ENCODE data around the gene ESR1. TPM values are rescaled to one million over a fixed set of nuclear protein-coding genes. Genes with fewer than 3 reads are reported as not detected.
"Not testable (repeated sequence)": the region's sequence is repeated elsewhere in the genome, so short reads cannot be mapped to it uniquely, and the experiment has no call there.

The ESR1 gene
- total RNA-seq, 2 donors from 2014 or later: 4.9 TPM

DNA sequence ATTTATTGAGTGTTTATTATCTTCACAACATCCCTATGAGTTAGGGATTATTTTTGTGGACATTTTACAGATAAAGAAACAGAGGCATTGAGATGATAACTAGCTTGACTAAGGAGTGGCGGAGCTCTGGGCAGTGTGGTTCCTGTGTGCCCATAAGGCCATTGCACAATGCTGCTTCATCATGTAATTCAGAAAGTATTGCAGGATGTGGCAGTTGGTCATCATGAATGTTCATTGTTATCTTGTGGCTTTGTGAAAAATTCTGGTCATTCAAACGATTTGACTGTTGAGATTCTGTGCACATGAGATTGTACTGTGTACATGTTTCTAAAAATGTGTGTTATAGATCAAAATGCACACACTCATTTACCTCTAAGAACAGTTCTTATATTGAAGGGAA is 150.8 kb downstream of the ESR1 start:
- TF ChIP-seq, protein P1, sequence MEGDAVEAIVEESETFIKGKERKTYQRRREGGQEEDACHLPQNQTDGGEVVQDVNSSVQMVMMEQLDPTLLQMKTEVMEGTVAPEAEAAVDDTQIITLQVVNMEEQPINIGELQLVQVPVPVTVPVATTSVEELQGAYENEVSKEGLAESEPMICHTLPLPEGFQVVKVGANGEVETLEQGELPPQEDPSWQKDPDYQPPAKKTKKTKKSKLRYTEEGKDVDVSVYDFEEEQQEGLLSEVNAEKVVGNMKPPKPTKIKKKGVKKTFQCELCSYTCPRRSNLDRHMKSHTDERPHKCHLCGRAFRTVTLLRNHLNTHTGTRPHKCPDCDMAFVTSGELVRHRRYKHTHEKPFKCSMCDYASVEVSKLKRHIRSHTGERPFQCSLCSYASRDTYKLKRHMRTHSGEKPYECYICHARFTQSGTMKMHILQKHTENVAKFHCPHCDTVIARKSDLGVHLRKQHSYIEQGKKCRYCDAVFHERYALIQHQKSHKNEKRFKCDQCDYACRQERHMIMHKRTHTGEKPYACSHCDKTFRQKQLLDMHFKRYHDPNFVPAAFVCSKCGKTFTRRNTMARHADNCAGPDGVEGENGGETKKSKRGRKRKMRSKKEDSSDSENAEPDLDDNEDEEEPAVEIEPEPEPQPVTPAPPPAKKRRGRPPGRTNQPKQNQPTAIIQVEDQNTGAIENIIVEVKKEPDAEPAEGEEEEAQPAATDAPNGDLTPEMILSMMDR (IDR thresholded peaks at IDR 0.05): no peak
- no peak for ATAC-seq (ENCODE audit: insufficient number of reproducible peaks, low FRiP score, low read depth)
- no peak for DNase-seq (ENCODE audit: low spot score)
- Histone ChIP-seq H3K27me3 (replicated peaks; ENCODE audit: insufficient read depth) (no peaks in the 10 kb centered on the region), H3K36me3 (no peaks in the 10 kb centered on the region), H3K4me1 (ENCODE audit: control insufficient read depth in 1 of 2, low read depth in 2 of 2) (no peaks in the 10 kb centered on the region), H3K4me3 (no peak overlapping the region), H3K27ac (no peak overlapping the region), H3K9me3 (no peaks in the 10 kb centered on the region)

DNA sequence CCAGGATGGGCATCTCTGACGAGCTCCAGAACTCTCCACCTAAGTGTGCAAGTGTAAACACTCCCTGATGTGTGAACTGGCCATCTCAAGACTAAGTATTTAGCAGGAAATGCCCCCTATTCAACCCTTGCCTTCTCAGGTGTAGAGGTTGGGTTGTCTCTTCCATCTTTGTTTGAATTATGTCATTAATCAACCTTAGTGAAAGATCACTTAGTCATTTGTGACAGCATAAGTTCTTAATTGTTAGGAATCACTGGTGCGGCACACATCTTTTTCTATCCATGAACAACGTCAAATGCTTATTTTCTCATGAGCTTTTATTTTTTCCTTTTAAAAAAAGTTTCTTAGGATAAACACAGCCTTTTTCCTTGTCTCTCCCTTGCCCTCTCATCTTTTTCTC is 151.6 kb downstream of the ESR1 start:
- DNase-seq (ENCODE audit: low spot score) (no peak), ATAC-seq (ENCODE audit: insufficient number of reproducible peaks, low FRiP score, low read depth) (no peak)
- H3K36me3 ChIP-seq: no peaks in the 10 kb centered on the region
- H3K27ac ChIP-seq: no peak overlapping the region
- H3K4me1 ChIP-seq (ENCODE audit: control insufficient read depth in 1 of 2, low read depth in 2 of 2): no peaks in the 10 kb centered on the region
- TF ChIP-seq, protein P1 (IDR thresholded peaks at IDR 0.05): no peak
- H3K4me3 ChIP-seq: no peak overlapping the region
- H3K9me3 ChIP-seq: no peaks in the 10 kb centered on the region
- H3K27me3 ChIP-seq (replicated peaks; ENCODE audit: insufficient read depth): no peaks in the 10 kb centered on the region

DNA sequence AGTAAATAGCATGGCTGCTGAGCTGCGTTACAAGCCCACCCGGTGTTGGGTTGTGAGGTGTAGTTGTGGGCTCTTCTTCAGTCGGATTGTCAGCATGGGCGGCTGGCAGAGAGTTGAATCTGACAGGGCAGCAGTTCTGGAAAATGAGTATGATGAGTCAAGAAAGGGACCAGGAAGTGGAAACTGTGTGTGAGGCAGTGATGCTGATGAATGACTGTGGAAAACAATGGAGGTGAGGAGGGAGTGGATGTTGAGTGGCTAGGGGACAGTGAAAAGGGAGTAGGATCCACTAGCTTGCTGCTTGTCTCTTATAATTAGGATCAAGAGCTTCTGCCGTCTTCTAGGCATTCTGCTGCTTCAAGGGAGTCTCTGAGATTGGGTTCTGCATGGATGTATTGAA is 154.3 kb downstream of the ESR1 start:
- TF ChIP-seq, protein P1 (IDR thresholded peaks at IDR 0.05): no peak
- H3K4me3 ChIP-seq: no peak overlapping the region
- DNase-seq (ENCODE audit: low spot score): no peak
- H3K27me3 ChIP-seq (replicated peaks; ENCODE audit: insufficient read depth): no peaks in the 10 kb centered on the region
- ATAC-seq (ENCODE audit: insufficient number of reproducible peaks, low FRiP score, low read depth): no peak
- no peaks in the 10 kb centered on the region for H3K36me3 ChIP-seq
- no peaks in the 10 kb centered on the region for H3K4me1 ChIP-seq (ENCODE audit: control insufficient read depth in 1 of 2, low read depth in 2 of 2)
- no peak overlapping the region for H3K27ac ChIP-seq
- no peaks in the 10 kb centered on the region for H3K9me3 ChIP-seq

DNA sequence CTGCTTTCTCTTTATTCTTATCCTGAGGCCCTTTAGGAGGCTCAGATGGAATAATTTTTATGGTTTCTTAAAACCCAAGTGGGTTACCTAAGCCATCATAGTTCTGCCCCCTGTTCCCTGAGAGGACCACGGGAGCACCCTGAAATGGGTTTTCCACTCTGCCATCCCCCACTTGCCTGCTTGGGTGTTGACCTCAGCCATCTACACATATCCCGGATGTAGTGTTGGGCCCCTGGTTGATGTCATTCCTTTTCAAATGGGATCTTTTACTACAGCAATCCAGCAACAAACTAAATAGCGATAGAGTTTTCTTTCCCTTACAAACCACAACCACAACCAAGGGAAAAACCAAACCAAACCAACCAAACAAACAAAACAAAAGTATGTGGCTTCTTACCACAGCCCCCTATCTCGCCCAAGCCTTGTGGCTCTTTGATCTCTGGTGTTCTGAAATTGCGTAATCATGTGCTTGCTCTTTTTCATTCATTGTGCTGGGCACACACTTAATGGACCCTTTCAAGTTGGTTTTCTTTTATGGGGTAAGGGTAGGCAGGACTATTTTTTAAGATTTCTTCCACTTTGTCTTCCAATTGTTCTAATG is 154.9 kb downstream of the ESR1 start:
- H3K27ac ChIP-seq: no peak overlapping the region
- DNase-seq (ENCODE audit: low spot score) (no peak), ATAC-seq (ENCODE audit: insufficient number of reproducible peaks, low FRiP score, low read depth) (no peak)
- H3K27me3 ChIP-seq (replicated peaks; ENCODE audit: insufficient read depth): no peaks in the 10 kb centered on the region
- H3K36me3 ChIP-seq: no peaks in the 10 kb centered on the region
- H3K4me1 ChIP-seq (ENCODE audit: control insufficient read depth in 1 of 2, low read depth in 2 of 2): no peaks in the 10 kb centered on the region
- H3K4me3 ChIP-seq: no peak overlapping the region
- no peaks in the 10 kb centered on the region for H3K9me3 ChIP-seq
- TF ChIP-seq, protein P1 (IDR thresholded peaks at IDR 0.05): no peak

DNA sequence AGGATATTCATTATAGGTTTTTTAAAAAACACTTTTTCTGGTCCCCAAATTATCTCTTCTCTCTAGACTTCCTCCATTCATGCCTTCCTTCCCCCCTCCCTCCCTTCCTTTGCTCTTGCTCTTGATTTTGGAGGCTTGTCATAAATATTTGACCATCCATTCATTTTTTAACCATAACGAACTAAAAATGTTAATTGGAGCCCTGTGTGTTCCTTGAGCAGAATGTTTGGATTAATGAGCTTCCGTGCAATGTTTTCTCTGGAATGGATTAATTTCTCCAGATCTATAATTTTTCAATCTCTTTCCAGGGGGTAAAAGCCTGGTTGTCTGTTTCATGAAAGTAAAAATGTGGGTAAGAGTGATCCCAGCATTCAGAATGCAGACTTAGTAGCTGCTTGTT is 155.5 kb downstream of the ESR1 start:
- ATAC-seq (ENCODE audit: insufficient number of reproducible peaks, low FRiP score, low read depth) (no peak), DNase-seq (ENCODE audit: low spot score) (no peak)
- TF ChIP-seq, protein P1 (IDR thresholded peaks at IDR 0.05): no peak
- H3K4me1 ChIP-seq (ENCODE audit: control insufficient read depth in 1 of 2, low read depth in 2 of 2): no peaks in the 10 kb centered on the region
- H3K27ac ChIP-seq: no peak overlapping the region
- H3K27me3 ChIP-seq (replicated peaks; ENCODE audit: insufficient read depth): no peaks in the 10 kb centered on the region
- no peaks in the 10 kb centered on the region for H3K36me3 ChIP-seq
- H3K4me3 ChIP-seq: no peak overlapping the region
- H3K9me3 ChIP-seq: no peaks in the 10 kb centered on the region

DNA sequence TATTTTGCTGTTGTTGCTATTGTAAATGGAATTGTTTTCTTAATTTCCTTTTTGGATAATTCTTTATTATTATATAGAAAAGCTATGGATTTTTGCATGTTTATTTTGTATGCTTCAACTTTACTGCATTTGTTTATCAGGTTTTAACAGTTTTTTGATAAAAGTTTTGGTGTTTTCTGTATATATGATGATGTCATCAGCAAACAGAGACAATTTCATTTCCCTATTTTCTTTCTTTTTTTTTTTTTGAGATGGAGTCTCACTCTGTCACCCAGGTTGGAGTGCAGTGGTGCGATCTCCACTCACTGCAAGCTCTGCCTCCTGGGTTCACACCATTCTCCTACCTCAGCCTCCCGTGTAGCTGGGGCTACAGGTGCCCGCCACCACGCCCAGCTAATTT is 156.9 kb downstream of the ESR1 start:
- H3K4me3 ChIP-seq; DNase-seq (ENCODE audit: low spot score); H3K36me3 ChIP-seq; H3K9me3 ChIP-seq; H3K4me1 ChIP-seq (ENCODE audit: control insufficient read depth in 1 of 2, low read depth in 2 of 2); H3K27ac ChIP-seq; ATAC-seq (ENCODE audit: insufficient number of reproducible peaks, low FRiP score, low read depth); H3K27me3 ChIP-seq (replicated peaks; ENCODE audit: insufficient read depth): not testable (repeated sequence)
